ENCODE results near the gene PPP1R11. TPM values are rescaled to one million over a fixed set of nuclear protein-coding genes. Genes with fewer than 3 reads are reported as not detected.

PPP1R11 gene
- total RNA-seq, 1 donor from 2014 or later = 8.6 TPM

Other genes with a start within 250 kb of the PPP1R11 start
- gene HLA-G, start 239.4 kb upstream of the PPP1R11 start, total RNA-seq = not detected in 2 replicates
- 519 and 1,118 TPM in 2 replicates for gene HLA-A, start 124.7 kb upstream of the PPP1R11 start, total RNA-seq
- 30.3 and 36.2 TPM in 2 replicates for gene POLR1H, start 5.9 kb upstream of the PPP1R11 start, total RNA-seq
- gene RNF39, start 8.6 kb downstream of the PPP1R11 start, total RNA-seq = not detected in 2 replicates
- gene TRIM31, start 45.9 kb downstream of the PPP1R11 start, total RNA-seq = not detected in 2 replicates
- not detected in 2 replicates for gene TRIM40, start 68.9 kb downstream of the PPP1R11 start, total RNA-seq
- gene TRIM10, start 94.0 kb downstream of the PPP1R11 start, total RNA-seq = not detected in 2 replicates
- not detected in 2 replicates for gene TRIM15, start 96.3 kb downstream of the PPP1R11 start, total RNA-seq
- gene TRIM26, start 146.2 kb downstream of the PPP1R11 start, total RNA-seq = 18.5 and 23.6 TPM in 2 replicates

Measured in dermis microvascular lymphatic vessel endothelial cell (primary cell).